Liver (tissue), 10 donors: ENCODE results near the gene CCDC92. TPM values are rescaled to one million over a fixed set of nuclear protein-coding genes. Genes with fewer than 3 reads are reported as not detected.

Experiments used
- DNase-seq: peaks from one replicate; pipeline ENCODE4 v3.0.0-alpha.2; 2017; ENCODE audit warnings: low spot score
- H3K27ac ChIP-seq, 2 donors: one replicate each; pipeline ENCODE4 v1.7.0; 2013; ENCODE audit warnings: inconsistent platforms in 2 of 2, low read length in 2 of 2, control low read depth in 1 of 2, low read depth in 1 of 2, mild to moderate bottlenecking in 1 of 2
- H3K27me3 ChIP-seq, 4 donors: one replicate each; pipeline versions ENCODE4 v1.6.1 to v1.7.0; 2013; ENCODE audit warnings: low read length in 3 of 4, inconsistent platforms in 1 of 4, mild to moderate bottlenecking in 1 of 4, moderate library complexity in 1 of 4; ENCODE audit not compliant: control insufficient read depth in 4 of 4, insufficient read depth in 4 of 4
- H3K36me3 ChIP-seq, 4 donors: one replicate each; pipeline versions ENCODE4 v1.6.1 to v1.7.0; 2013; ENCODE audit warnings: low read length in 3 of 4, mild to moderate bottlenecking in 3 of 4, low read depth in 1 of 4, moderate library complexity in 1 of 4; ENCODE audit not compliant: control insufficient read depth in 4 of 4, insufficient read depth in 3 of 4
- H3K4me1 ChIP-seq, 4 donors: one replicate each; pipeline versions ENCODE4 v1.6.1 to v1.7.0; 2013; ENCODE audit warnings: low read length in 3 of 4, mild to moderate bottlenecking in 3 of 4, moderate library complexity in 1 of 4; ENCODE audit not compliant: control insufficient read depth in 4 of 4, insufficient read depth in 4 of 4
- H3K4me3 ChIP-seq, 3 donors: one replicate each; pipeline versions ENCODE4 v1.6.1 to v1.7.0; 2013; ENCODE audit warnings: low read length in 3 of 3, control low read depth in 1 of 3, low read depth in 1 of 3, mild to moderate bottlenecking in 1 of 3
- H3K9ac ChIP-seq, 2 donors: one replicate each; pipeline ENCODE4 v1.7.0; 2013; ENCODE audit warnings: low read length in 2 of 2, mild to moderate bottlenecking in 2 of 2, moderate library complexity in 2 of 2, control low read depth in 1 of 2, low read depth in 1 of 2
- H3K9me3 ChIP-seq, 4 donors: one replicate each; pipeline versions ENCODE4 v1.6.1 to v1.7.0; 2013; ENCODE audit warnings: low read length in 3 of 4; ENCODE audit not compliant: control insufficient read depth in 4 of 4
- ATF3 ChIP-seq: IDR thresholded peaks from 2 replicates; pipeline ENCODE4 v1.6.1; 2016; ENCODE audit warnings: antibody characterized with exemption
- CTCF ChIP-seq: fragments of 150-350 bp; IDR thresholded peaks from 2 replicates; pipeline ENCODE4 v1.5.1; 2017; ENCODE audit warnings: improper control_type of control experiment, low read depth, low read length; ENCODE audit not compliant: missing input control
- EGR1 ChIP-seq, 2 donors: IDR thresholded peaks; 2 replicates each; pipeline ENCODE4 v1.6.1; 2016 to 2018; ENCODE audit warnings: antibody characterized with exemption in 2 of 2, low read depth in 2 of 2
- FOXA1 ChIP-seq: IDR thresholded peaks from 2 replicates; pipeline ENCODE4 v1.6.1; 2016; ENCODE audit warnings: antibody characterized with exemption
- FOXA2 ChIP-seq: IDR thresholded peaks from 2 replicates; pipeline ENCODE4 v1.6.1; 2016; ENCODE audit warnings: antibody characterized with exemption
- HNF4A ChIP-seq, 2 donors: conservative IDR thresholded peaks; 2 replicates each; pipeline ENCODE4 v1.6.1; 2016; ENCODE audit warnings: antibody characterized with exemption in 2 of 2, mild to moderate bottlenecking in 2 of 2
- HNF4G ChIP-seq: IDR thresholded peaks from 2 replicates; pipeline ENCODE4 v1.6.1; 2016; ENCODE audit warnings: antibody characterized with exemption
- JUND ChIP-seq, 2 donors: IDR thresholded peaks; 2 replicates each; pipeline ENCODE4 v1.6.1; 2016; ENCODE audit warnings: antibody characterized with exemption in 2 of 2
- MAX ChIP-seq: IDR thresholded peaks from 2 replicates; pipeline ENCODE4 v1.6.1; 2016; ENCODE audit warnings: antibody characterized with exemption
- NR2F2 ChIP-seq: IDR thresholded peaks from 2 replicates; pipeline ENCODE4 v1.6.1; 2016; ENCODE audit warnings: antibody characterized with exemption
- RAD21 ChIP-seq, 2 donors: IDR thresholded peaks; 2 replicates each; pipeline ENCODE4 v1.6.1; 2016; ENCODE audit warnings: antibody characterized with exemption in 2 of 2, mild to moderate bottlenecking in 2 of 2
- REST ChIP-seq: IDR thresholded peaks from 2 replicates; pipeline ENCODE4 v1.6.1; 2016; ENCODE audit warnings: antibody characterized with exemption, mild to moderate bottlenecking
- RXRA ChIP-seq, 2 donors: IDR thresholded peaks; 2 replicates each; pipeline ENCODE4 v1.6.1; 2017 to 2018; ENCODE audit warnings: antibody characterized with exemption in 2 of 2, mild to moderate bottlenecking in 1 of 2
- SP1 ChIP-seq: IDR thresholded peaks from 2 replicates; pipeline ENCODE4 v1.6.1; 2018; ENCODE audit warnings: antibody characterized with exemption, mild to moderate bottlenecking
- TAF1 ChIP-seq: conservative IDR thresholded peaks from 2 replicates; pipeline ENCODE4 v1.6.1; 2016; ENCODE audit warnings: antibody characterized with exemption, mild to moderate bottlenecking
- YY1 ChIP-seq: IDR thresholded peaks from 2 replicates; pipeline ENCODE4 v1.6.1; 2016; ENCODE audit warnings: antibody characterized with exemption, mild to moderate bottlenecking
- ZBTB33 ChIP-seq: IDR thresholded peaks from 2 replicates; pipeline ENCODE4 v1.6.1; 2016; ENCODE audit warnings: antibody characterized with exemption
- WGBS: extraction: QIAGEN DNeasy Blood & Tissue Kit; methylation state at CpG from one replicate; pipeline ENCODE4 v1.1.7; 2013; 5-methylcytosine and 5-hydroxymethylcytosine counted together
- polyA plus RNA-seq, 2 donors: library from polyadenylated mRNA; stranded (reverse) in 1 of 2; unstranded in 1 of 2; fragments of 200-250 nt in 1 of 2; fragments of >200 nt in 1 of 2; fragmentation: Nextera tagmentation in 1 of 2; extraction: Ambion mirVana in 1 of 2; gene quantifications; one replicate each; pipeline versions ENCODE4 v1.2.1 to v1.2.3, GENCODE V29; 2013 to 2015
- small RNA-seq: library from RNA; depleted of rRNA; stranded (forward); fragments of <200 nt; gene quantifications from one replicate; pipeline ENCODE3, GENCODE V24; 2014
- total RNA-seq, 2 donors: library from RNA; depleted of rRNA; stranded (reverse); fragments of >200 nt; gene quantifications; one replicate each; pipeline ENCODE4 v1.2.3, GENCODE V29; 2014
- donor health status: healthy.
- donor health status: healthy.
- donor health status: healthy.
- donor health status: healthy.
- donor health status: healthy.

CCDC92 gene
- total and polyA plus RNA-seq, 4 donors: 2.1 to 14.6 (median 9.3) TPM

- no peaks in the 10 kb centered on the region for H3K27me3 ChIP-seq
- 69% methylated on average over 22 of the region's 22 CpGs for WGBS
- H3K4me1 ChIP-seq: peaks cover 0 to 3% (median 0%) of the 10 kb centered on the region in 4 donors
- H3K27ac ChIP-seq: no peak overlapping the region
- no peak overlapping the region for H3K4me3 ChIP-seq
- TF ChIP-seq ATF3 (no peak), ZBTB33 (no peak), JUND (IDR thresholded peaks at IDR 0.05) (no peak), CTCF (no peak), SP1 (no peak), EGR1 (IDR thresholded peaks at IDR 0.05; ENCODE audit: low read depth in 2 of 2) (no peak), FOXA1 (no peak), MAX (no peak), TAF1 (no peak), HNF4G (no peak), NR2F2 (no peak), RAD21 (IDR thresholded peaks at IDR 0.05) (no peak), HNF4A (conservative IDR thresholded peaks at IDR 0.05) (no peak), REST (no peak), FOXA2 (no peak), RXRA (IDR thresholded peaks at IDR 0.05) (no peak), YY1 (no peak)
- no peaks in the 10 kb centered on the region for H3K36me3 ChIP-seq
- H3K9ac ChIP-seq: no peak overlapping the region
- peaks cover 0 to 4% (median 2%) of the 10 kb centered on the region in 4 donors for H3K9me3 ChIP-seq
- DNase-seq: no peak
These were observed 85.6 kb downstream of the CCDC92 start for GRCh38 chr12:123886931-123887582.

GRCh38 chr12:123886258-123886657 lies 86.4 kb downstream of the CCDC92 start:
- WGBS: 83% methylated on average over 13 of the region's 13 CpGs
- no peak for TF ChIP-seq TAF1

More at GRCh38 chr12:123886258-123886657, 86.4 kb downstream of the CCDC92 start:
- H3K27me3 ChIP-seq: no peaks in the 10 kb centered on the region
- no peak overlapping the region for H3K27ac ChIP-seq
- DNase-seq: no peak
- H3K9ac ChIP-seq: no peak overlapping the region
- peaks cover 0 to 3% (median 0%) of the 10 kb centered on the region in 4 donors for H3K4me1 ChIP-seq
- no peak overlapping the region for H3K4me3 ChIP-seq
- H3K36me3 ChIP-seq: no peaks in the 10 kb centered on the region
- H3K9me3 ChIP-seq: peaks cover 0 to 4% (median 2%) of the 10 kb centered on the region in 4 donors

Small RNA genes lying within 50 kb of the gene (small RNA-seq; reads per million reads assigned to genes)
- gene AC068790.4 (not detected), gene AC068790.6 (not detected)

Other genes with a start within 250 kb of the CCDC92 start
- gene DNAH10, start 210.5 kb downstream of the CCDC92 start, total RNA-seq: under 1 TPM; 0.05 to 0.08 TPM
- under 1 TPM; 0.05 to 0.47 TPM for gene DNAH10, start 210.5 kb downstream of the CCDC92 start, polyA plus RNA-seq
- 10 to 100 TPM; 25.7 to 40.3 TPM for gene ZNF664, start 384 bp upstream of the CCDC92 start, total RNA-seq
- gene ZNF664, start 384 bp upstream of the CCDC92 start, polyA plus RNA-seq: 10 to 100 TPM in 1 of 2 donors, 1 to 10 TPM in 1; 7.2 to 33.5 TPM